H1 (cell line): ENCODE measurements around the gene PLIN1. TPM values are rescaled to one million over a fixed set of nuclear protein-coding genes. Genes with fewer than 3 reads are reported as not detected.

Experiments used
- CTCF ChIA-PET: fragments of 300-600 bp; sonication (Branson Sonifier 250); formaldehyde crosslinking; loops from one replicate; lab custom pipeline; 2021; ENCODE audit not compliant: partially characterized antibody; lab: Charles Lee
- POLR2A ChIA-PET: fragments of 300-600 bp; sonication (Branson Sonifier 250); formaldehyde crosslinking; loops from one replicate; lab custom pipeline; 2021; ENCODE audit warnings: inconsistent platforms; ENCODE audit not compliant: partially characterized antibody; lab: Charles Lee
- DNase-seq, 2 experiments: peaks; one replicate each; pipeline versions ENCODE4 v3.0.0 to v3.0.0-alpha.2; 2010 to 2022; ENCODE audit warnings: low spot score in 2 of 2, low read depth in 1 of 2, mixed read lengths in 1 of 2
- FAIRE-seq: peaks from 2 replicates; lab custom pipeline; 2011; peaks lifted over from hg19 to GRCh38; lab: Jason Lieb, UNC
- H2AFZ ChIP-seq: 2 replicates; pipeline ENCODE4 v1.8.1; 2012; ENCODE audit warnings: low read length, inconsistent platforms
- H2AK5ac ChIP-seq: 2 replicates; pipeline ENCODE4 v1.6.1; 2013; ENCODE audit warnings: low read depth, low read length
- H2BK120ac ChIP-seq: replicated peaks from 2 replicates; pipeline ENCODE3; 2013; ENCODE audit warnings: low read depth, low read length, inconsistent platforms
- H2BK12ac ChIP-seq: 2 replicates; pipeline ENCODE4 v1.6.1; 2013; ENCODE audit warnings: low read depth, low read length
- H2BK15ac ChIP-seq: 2 replicates; pipeline ENCODE4 v1.6.1; 2013; ENCODE audit warnings: low read length
- H2BK20ac ChIP-seq: 2 replicates; pipeline ENCODE4 v1.6.1; 2013; ENCODE audit warnings: low read length
- H2BK5ac ChIP-seq: 2 replicates; pipeline ENCODE4 v1.6.1; 2013; ENCODE audit warnings: low read depth, low read length
- H3K14ac ChIP-seq: 2 replicates; pipeline ENCODE4 v1.6.1; 2013; ENCODE audit warnings: inconsistent platforms; ENCODE audit not compliant: insufficient read length
- H3K18ac ChIP-seq: 2 replicates; pipeline ENCODE4 v1.6.1; 2013; ENCODE audit warnings: low read length; ENCODE audit errors: extremely low read depth
- H3K23ac ChIP-seq: 2 replicates; pipeline ENCODE4 v1.6.1; 2013; ENCODE audit warnings: inconsistent platforms; ENCODE audit not compliant: insufficient read length
- H3K23me2 ChIP-seq: 2 replicates; pipeline ENCODE4 v1.6.1; 2013; ENCODE audit warnings: low read depth, low read length
- H3K27ac ChIP-seq: 2 replicates; pipeline ENCODE4 v1.6.1; 2011; ENCODE audit warnings: low read depth, low read length, inconsistent platforms
- H3K27me3 ChIP-seq, 4 experiments: replicated peaks in 1 of 4; 1 replicate in 1 of 4; 2 replicates in 3 of 4; pipeline versions ENCODE4 v1.6.1 to v1.8.1; 2011 to 2013; ENCODE audit warnings: low read length in 3 of 4, mild to moderate bottlenecking in 3 of 4, inconsistent platforms in 2 of 4, mixed read lengths in 2 of 4, moderate library complexity in 1 of 4; ENCODE audit not compliant: control insufficient read depth in 3 of 4, insufficient read depth in 3 of 4; ENCODE audit errors: extremely low read depth in 1 of 4
- H3K36me3 ChIP-seq, 4 experiments: 2 replicates each; pipeline versions ENCODE4 v1.6.1 to v1.8.1; 2011 to 2013; ENCODE audit warnings: mild to moderate bottlenecking in 4 of 4, low read length in 3 of 4, moderate library complexity in 2 of 4, control low read depth in 1 of 4, inconsistent platforms in 1 of 4; ENCODE audit not compliant: insufficient read depth in 4 of 4, control insufficient read depth in 2 of 4
- H3K4ac ChIP-seq: replicated peaks from 2 replicates; pipeline ENCODE3; 2013; ENCODE audit warnings: low read length, low read depth, mixed read lengths, inconsistent platforms; ENCODE audit not compliant: insufficient read length
- H3K4me1 ChIP-seq, 4 experiments: replicated peaks in 1 of 4; 1 replicate in 1 of 4; 2 replicates in 3 of 4; pipeline versions ENCODE4 v1.6.1 to v1.8.1; 2011 to 2013; ENCODE audit warnings: low read length in 3 of 4, inconsistent platforms in 2 of 4, mixed read lengths in 1 of 4; ENCODE audit not compliant: insufficient read depth in 4 of 4, control insufficient read depth in 3 of 4
- H3K4me2 ChIP-seq, 2 experiments: 2 replicates each; pipeline versions ENCODE4 v1.6.1 to v1.8.1; 2011 to 2013; ENCODE audit warnings: low read depth in 2 of 2, low read length in 2 of 2, control low read depth in 1 of 2, inconsistent platforms in 1 of 2, mild to moderate bottlenecking in 1 of 2; ENCODE audit not compliant: insufficient read depth in 1 of 2
- H3K4me3 ChIP-seq, 4 experiments: fragments of 200-600, 300-600 bp in 1 of 4; sonication (generic), shearing (Covaris generic), sonication (Bioruptor Twin) in 1 of 4; 2 replicates each; pipeline versions ENCODE4 v1.5.1 to v1.8.1; 2011 to 2016; ENCODE audit warnings: low read length in 4 of 4, low read depth in 3 of 4, control low read depth in 2 of 4, inconsistent platforms in 2 of 4, mild to moderate bottlenecking in 2 of 4, mixed read lengths in 1 of 4, moderate library complexity in 1 of 4; ENCODE audit not compliant: insufficient read depth in 2 of 4; ENCODE audit errors: extremely low read depth in 1 of 4
- H3K56ac ChIP-seq: replicated peaks from 2 replicates; pipeline ENCODE3; 2013; ENCODE audit warnings: low read depth, mild to moderate bottlenecking, mixed read lengths, low read length, inconsistent platforms; ENCODE audit not compliant: insufficient read length
- H3K79me1 ChIP-seq: 2 replicates; pipeline ENCODE4 v1.6.1; 2013; ENCODE audit warnings: low read depth, low read length, control low read depth
- H3K79me2 ChIP-seq, 2 experiments: 2 replicates each; pipeline versions ENCODE4 v1.6.1 to v1.8.1; 2012 to 2013; ENCODE audit warnings: low read length in 2 of 2, mild to moderate bottlenecking in 2 of 2, inconsistent platforms in 1 of 2; ENCODE audit not compliant: insufficient read depth in 2 of 2, control insufficient read depth in 1 of 2
- H3K9ac ChIP-seq, 4 experiments: replicated peaks in 1 of 4; 1 replicate in 1 of 4; 2 replicates in 3 of 4; pipeline versions ENCODE4 v1.6.1 to v1.8.1; 2011 to 2013; ENCODE audit warnings: low read depth in 3 of 4, low read length in 3 of 4, control low read depth in 2 of 4, mild to moderate bottlenecking in 2 of 4, moderate library complexity in 2 of 4, inconsistent platforms in 1 of 4; ENCODE audit errors: extremely low read depth in 1 of 4
- H3K9me3 ChIP-seq, 2 experiments: 2 replicates each; pipeline versions ENCODE4 v1.6.1 to v1.8.1; 2012 to 2013; ENCODE audit warnings: mild to moderate bottlenecking in 2 of 2, moderate library complexity in 2 of 2, control low read depth in 1 of 2, inconsistent platforms in 1 of 2, low read depth in 1 of 2, low read length in 1 of 2, mixed read lengths in 1 of 2; ENCODE audit not compliant: insufficient read depth in 2 of 2
- H4K20me1 ChIP-seq, 2 experiments: replicated peaks in 1 of 2; 2 replicates each; pipeline versions ENCODE3 to v1.8.1; 2011 to 2013; ENCODE audit warnings: inconsistent platforms in 2 of 2, low read length in 2 of 2, mild to moderate bottlenecking in 1 of 2; ENCODE audit not compliant: insufficient read depth in 2 of 2, control insufficient read depth in 1 of 2
- H4K5ac ChIP-seq: 2 replicates; pipeline ENCODE4 v1.6.1; 2013; ENCODE audit warnings: low read length, low read depth, mixed read lengths, inconsistent platforms; ENCODE audit not compliant: insufficient read length
- H4K8ac ChIP-seq: 2 replicates; pipeline ENCODE4 v1.8.0; 2013; ENCODE audit warnings: mild to moderate bottlenecking, moderate library complexity, low read length, inconsistent platforms; ENCODE audit not compliant: insufficient read depth; ENCODE audit errors: extremely low read depth
- H4K91ac ChIP-seq: replicated peaks from 2 replicates; pipeline ENCODE3; 2013; ENCODE audit warnings: low read length, mixed read lengths, inconsistent platforms; ENCODE audit not compliant: insufficient read length
- CTBP2 ChIP-seq: IDR thresholded peaks from 2 replicates; pipeline ENCODE4 v1.7.0; 2011; ENCODE audit warnings: borderline replicate concordance, mild to moderate bottlenecking, moderate library complexity, mixed read lengths, low read length; ENCODE audit not compliant: insufficient read depth, insufficient read length
- POLR2AphosphoS5 ChIP-seq: IDR thresholded peaks from 2 replicates; pipeline ENCODE4 v1.6.1; 2011; ENCODE audit warnings: low read depth, low read length
- WGBS, 2 experiments: shearing (Covaris generic) in 1 of 2; methylation state at CpG; one replicate each; pipeline versions ENCODE4 v1.1.6 to v1.1.7; 2013 to 2015; ENCODE audit warnings: low lambda C conversion rate in 2 of 2, mixed read lengths in 2 of 2, inconsistent platforms in 1 of 2, low coverage in 1 of 2, missing lambda C conversion rate in 1 of 2; ENCODE audit not compliant: insufficient replicate concordance in 2 of 2, insufficient coverage in 1 of 2, insufficient read length in 1 of 2; ENCODE audit errors: extremely low coverage in 1 of 2, missing lambda C conversion rate in 1 of 2; 5-methylcytosine and 5-hydroxymethylcytosine counted together
- polyA plus RNA-seq, 7 experiments: library from polyadenylated mRNA; depleted of rRNA in 3 of 7; stranded (reverse) in 5 of 7; unstranded in 2 of 7; fragments of >200 nt in 5 of 7; fragments of 200-250 nt in 2 of 7; gene quantifications; 1 replicate in 5 of 7; 2 replicates in 1 of 7; 4 replicates in 1 of 7; pipeline versions ENCODE4 v1.2.1 to v1.2.3, GENCODE V29; 2011 to 2013; ENCODE audit warnings: missing spikeins in 2 of 7, mixed read lengths in 2 of 7
- total RNA-seq: library from RNA; stranded (reverse); fragmentation: NEBNext Ultra II Directional; extraction: Animal tissue kit (Norgen Biotek cat#: 25700); gene quantifications from 2 replicates; pipeline ENCODE4 v1.2.1, GENCODE V29; 2021

The PLIN1 gene
- total and polyA plus RNA-seq, 2 of the 8 experiments (the other 6 are each of a cell fraction or from before 2014, with no cell fraction given) = 0.33 TPM; not detected in 1

GRCh38 chr15:89628806-89629715 is 50.1 kb downstream of the PLIN1 start:
- Histone ChIP-seq H2BK12ac (no peak overlapping the region), H3K4me3 (no peak overlapping the region), H3K4me1 (no peaks in the 10 kb centered on the region), H2BK5ac (no peak overlapping the region), H2BK120ac (no peak overlapping the region), H3K79me2 (no peaks in the 10 kb centered on the region), H3K18ac (no peak overlapping the region), H3K9ac (no peak overlapping the region), H2BK15ac (no peak overlapping the region), H3K27ac (no peak overlapping the region), H2AK5ac (no peak overlapping the region), H3K56ac (no peak overlapping the region), H3K36me3 (peaks cover 51 to 98% (median 86%) of the 10 kb centered on the region in 4 experiments), H2BK20ac (no peak overlapping the region), H4K91ac (no peak overlapping the region), H3K14ac (no peak overlapping the region), H2AFZ (no peak overlapping the region), H3K9me3 (peaks cover 9 to 31% of the 10 kb centered on the region in 2 experiments; a peak in 3 of 4 replicates), H3K4me2 (no peak overlapping the region), H4K8ac (no peak overlapping the region), H3K23ac (no peak overlapping the region), H4K5ac (no peak overlapping the region), H3K79me1 (peaks cover 3% of the 10 kb centered on the region; the same call in 1 of the 2 replicates), H3K27me3 (no peaks in the 10 kb centered on the region; a peak in 1 of 7 replicates), H4K20me1 (peaks cover 6 to 28% of the 10 kb centered on the region in 2 experiments), H3K23me2 (no peaks in the 10 kb centered on the region), H3K4ac (no peak overlapping the region)
- 90% methylated on average over 19 of the region's 30 CpGs; no CpG with 5 or more reads in 1 of the 2 experiments for WGBS, 2 experiments
- ChIA-PET POLR2A (interaction anchor here (0.5 to 1.2 kb wide), 3 partner anchors 13 to 32 kb away, joined by 3 to 4 read pairs (median 3); no protein-coding TSS in a partner anchor), CTCF (interaction anchor here (0.7 to 1.4 kb wide), 3 partner anchors 17 to 18 kb away, joined by 3 to 5 read pairs (median 5); no protein-coding TSS in a partner anchor)
- DNase-seq (no peak), FAIRE-seq (no peak)
- TF ChIP-seq POLR2AphosphoS5 (0 out of 2 replicates have a peak, but pooled peaks have one; percentile 21), CTBP2 (no peak)
